ENCODE measurements around the gene CDH23. TPM values are rescaled to one million over a fixed set of nuclear protein-coding genes. Genes with fewer than 3 reads are reported as not detected.

CDH23 gene
- total and polyA plus RNA-seq, 9 of the 15 experiments (the other 6 are each of a cell fraction or from before 2014, with no cell fraction given): 0.18 to 1.2 (median 0.47) TPM

GRCh38 chr10:71666639-71667386 lies 270.1 kb downstream of the CDH23 start (continued):
- TF ChIP-seq ZBTB43 (CRISPR knock-in tag; IDR thresholded peaks at IDR 0.05) (no peak), RHOXF2B (CRISPR knock-in tag; conservative IDR thresholded peaks at IDR 0.05) (no peak), NR1H2 (CRISPR knock-in tag; IDR thresholded peaks at IDR 0.05) (no peak)
- TF ChIP-seq, protein P1, sequence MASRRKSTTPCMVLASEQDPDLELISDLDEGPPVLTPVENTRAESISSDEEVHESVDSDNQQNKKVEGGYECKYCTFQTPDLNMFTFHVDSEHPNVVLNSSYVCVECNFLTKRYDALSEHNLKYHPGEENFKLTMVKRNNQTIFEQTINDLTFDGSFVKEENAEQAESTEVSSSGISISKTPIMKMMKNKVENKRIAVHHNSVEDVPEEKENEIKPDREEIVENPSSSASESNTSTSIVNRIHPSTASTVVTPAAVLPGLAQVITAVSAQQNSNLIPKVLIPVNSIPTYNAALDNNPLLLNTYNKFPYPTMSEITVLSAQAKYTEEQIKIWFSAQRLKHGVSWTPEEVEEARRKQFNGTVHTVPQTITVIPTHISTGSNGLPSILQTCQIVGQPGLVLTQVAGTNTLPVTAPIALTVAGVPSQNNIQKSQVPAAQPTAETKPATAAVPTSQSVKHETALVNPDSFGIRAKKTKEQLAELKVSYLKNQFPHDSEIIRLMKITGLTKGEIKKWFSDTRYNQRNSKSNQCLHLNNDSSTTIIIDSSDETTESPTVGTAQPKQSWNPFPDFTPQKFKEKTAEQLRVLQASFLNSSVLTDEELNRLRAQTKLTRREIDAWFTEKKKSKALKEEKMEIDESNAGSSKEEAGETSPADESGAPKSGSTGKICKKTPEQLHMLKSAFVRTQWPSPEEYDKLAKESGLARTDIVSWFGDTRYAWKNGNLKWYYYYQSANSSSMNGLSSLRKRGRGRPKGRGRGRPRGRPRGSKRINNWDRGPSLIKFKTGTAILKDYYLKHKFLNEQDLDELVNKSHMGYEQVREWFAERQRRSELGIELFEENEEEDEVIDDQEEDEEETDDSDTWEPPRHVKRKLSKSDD (conservative IDR thresholded peaks at IDR 0.05; ENCODE audit: low read length): no peak

DNA sequence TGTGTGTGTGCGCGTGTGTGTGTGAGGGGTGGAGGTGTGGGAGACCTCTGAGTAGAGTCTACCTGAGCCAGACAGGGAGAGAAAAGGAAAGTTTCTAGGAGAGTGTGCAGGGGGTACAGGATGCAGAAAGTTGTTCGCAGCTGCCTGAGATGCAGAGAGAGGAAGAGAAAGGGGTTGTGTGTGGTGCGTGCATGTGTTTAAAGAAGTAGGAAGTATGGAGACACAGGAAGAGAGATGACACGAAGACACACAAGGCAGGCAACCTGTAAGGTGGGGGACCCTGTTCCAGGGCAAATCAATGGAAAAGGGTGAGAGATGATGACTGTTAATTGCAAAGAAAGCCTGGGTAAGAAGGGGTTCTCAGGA lies 270.6 kb downstream of the CDH23 start:
- in situ Hi-C loops (cut with MboI): no loop called here
- ATAC-seq (no peak), FAIRE-seq (no peak), DNase-seq (ENCODE audit: extremely low read depth in 1 of 4, low spot score in 3 of 4) (no peak)
- Histone ChIP-seq H3K9me1 (ENCODE audit: control insufficient read depth, insufficient read depth, low read length) (no peaks in the 10 kb centered on the region), H3K4me2 (ENCODE audit: insufficient read depth, low read length) (no peak overlapping the region), H3K9me3 (replicated peaks; ENCODE audit: control insufficient read depth, insufficient read depth, low read depth, low read length) (no peaks in the 10 kb centered on the region), H3K4me3 (no peak overlapping the region), H3K4me1 (replicated peaks in 1 of 2; ENCODE audit: control insufficient read depth in 2 of 2, insufficient read depth in 2 of 2, low read length in 2 of 2) (peaks cover 5 to 30% of the 10 kb centered on the region in 2 experiments; a peak in 3 of 5 replicates), H3K79me2 (ENCODE audit: control insufficient read depth, insufficient read depth, low read length) (no peaks in the 10 kb centered on the region), H3K27me3 (ENCODE audit: control insufficient read depth in 2 of 2, insufficient read depth in 2 of 2, low read length in 2 of 2) (no peaks in the 10 kb centered on the region), H2AFZ (ENCODE audit: low read depth, low read length) (peak overlapping the region; percentile 9; the same call in 1 of the 2 replicates), H3K36me3 (ENCODE audit: control insufficient read depth, insufficient read depth, low read length) (no peaks in the 10 kb centered on the region), H3K9ac (ENCODE audit: insufficient read depth in 1 of 2, low read depth in 2 of 2, low read length in 2 of 2) (no peak overlapping the region), H4K20me1 (replicated peaks; ENCODE audit: control insufficient read depth, insufficient read depth, low read length) (no peaks in the 10 kb centered on the region), H3K27ac (ENCODE audit: extremely low read depth, low read depth, low read length) (no peak overlapping the region)
- intact Hi-C loops (cut with micrococcal nuclease): no loop called here
- no TSS peak for BruUV-seq (replicated peaks)
- CTCF ChIA-PET (ENCODE audit: low intra/inter-chr PET ratio): no interaction called here
- WGBS (ENCODE audit: insufficient coverage, low coverage, missing lambda C conversion rate): 43% methylated on average over 3 of the region's 5 CpGs
- no peak for TF ChIP-seq DPF2 (IDR thresholded peaks at IDR 0.05)
- TF ChIP-seq TAF1 (IDR thresholded peaks at IDR 0.05; ENCODE audit: control insufficient read depth, extremely low read depth, insufficient read depth, low read length, severe bottlenecking): no peak
- no peak for TF ChIP-seq RAD21 (CRISPR knock-in tag; conservative IDR thresholded peaks at IDR 0.05 in 1 of 2, IDR thresholded peaks at IDR 0.05 in 1 of 2)
- TF ChIP-seq NFXL1 (CRISPR knock-in tag; IDR thresholded peaks at IDR 0.05): no peak
- TF ChIP-seq ZNF408 (CRISPR knock-in tag; IDR thresholded peaks at IDR 0.05; ENCODE audit: low read depth): no peak
- TF ChIP-seq, protein P2, sequence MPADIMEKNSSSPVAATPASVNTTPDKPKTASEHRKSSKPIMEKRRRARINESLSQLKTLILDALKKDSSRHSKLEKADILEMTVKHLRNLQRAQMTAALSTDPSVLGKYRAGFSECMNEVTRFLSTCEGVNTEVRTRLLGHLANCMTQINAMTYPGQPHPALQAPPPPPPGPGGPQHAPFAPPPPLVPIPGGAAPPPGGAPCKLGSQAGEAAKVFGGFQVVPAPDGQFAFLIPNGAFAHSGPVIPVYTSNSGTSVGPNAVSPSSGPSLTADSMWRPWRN (IDR thresholded peaks at IDR 0.05; ENCODE audit: low read depth): no peak
- TF ChIP-seq ZNF143 (CRISPR knock-in tag; IDR thresholded peaks at IDR 0.05): no peak
- POLR2A ChIA-PET: interaction anchor here (0.5 to 1.1 kb wide), 2 partner anchors 9 to 548 kb away, joined by 3 to 9 read pairs; partner anchors contain the start of gene ANAPC16
